ENCODE data around the gene SENP8. TPM values are rescaled to one million over a fixed set of nuclear protein-coding genes. Genes with fewer than 3 reads are reported as not detected.
A peak's percentile ranks its signal among the peaks of the same experiment; 100 is the strongest.

SENP8 gene
- total and polyA plus RNA-seq, 2 experiments from 2014 or later: 1.5 to 2.0 TPM

DNA sequence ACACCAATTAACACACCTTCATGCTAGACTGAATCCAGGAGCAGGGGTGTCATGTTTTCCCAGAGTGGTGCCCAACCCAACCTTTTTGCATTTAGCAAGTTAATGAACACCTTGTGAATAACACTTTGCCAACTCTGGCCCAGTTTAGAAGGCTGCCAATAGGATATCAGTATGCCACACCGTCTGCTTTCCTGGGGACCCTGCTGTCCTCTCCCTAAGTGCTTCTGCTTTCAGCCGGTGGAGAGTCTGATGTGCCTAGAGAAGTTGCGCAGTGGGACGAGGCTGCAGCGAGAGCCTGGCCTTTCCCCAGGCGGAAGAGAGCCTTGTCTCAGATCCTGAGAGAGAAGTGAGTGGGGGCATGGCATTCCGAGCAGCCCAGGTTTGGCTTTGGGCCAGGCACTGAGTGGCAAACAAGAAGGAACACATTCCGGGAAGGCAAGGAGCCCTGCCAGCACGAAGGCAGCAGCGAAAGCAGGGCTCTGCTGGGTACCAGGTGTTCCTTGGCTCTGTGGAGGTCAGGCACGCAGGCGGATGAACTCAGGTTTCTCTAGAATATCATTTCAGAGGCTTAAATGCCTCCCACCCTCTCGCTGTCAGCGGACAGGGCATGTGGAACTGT lies 36.9 kb downstream of the SENP8 start:
- Histone ChIP-seq H3K4me3 (no peak overlapping the region), H3K27ac (peak overlapping the region; percentile 20)

DNA sequence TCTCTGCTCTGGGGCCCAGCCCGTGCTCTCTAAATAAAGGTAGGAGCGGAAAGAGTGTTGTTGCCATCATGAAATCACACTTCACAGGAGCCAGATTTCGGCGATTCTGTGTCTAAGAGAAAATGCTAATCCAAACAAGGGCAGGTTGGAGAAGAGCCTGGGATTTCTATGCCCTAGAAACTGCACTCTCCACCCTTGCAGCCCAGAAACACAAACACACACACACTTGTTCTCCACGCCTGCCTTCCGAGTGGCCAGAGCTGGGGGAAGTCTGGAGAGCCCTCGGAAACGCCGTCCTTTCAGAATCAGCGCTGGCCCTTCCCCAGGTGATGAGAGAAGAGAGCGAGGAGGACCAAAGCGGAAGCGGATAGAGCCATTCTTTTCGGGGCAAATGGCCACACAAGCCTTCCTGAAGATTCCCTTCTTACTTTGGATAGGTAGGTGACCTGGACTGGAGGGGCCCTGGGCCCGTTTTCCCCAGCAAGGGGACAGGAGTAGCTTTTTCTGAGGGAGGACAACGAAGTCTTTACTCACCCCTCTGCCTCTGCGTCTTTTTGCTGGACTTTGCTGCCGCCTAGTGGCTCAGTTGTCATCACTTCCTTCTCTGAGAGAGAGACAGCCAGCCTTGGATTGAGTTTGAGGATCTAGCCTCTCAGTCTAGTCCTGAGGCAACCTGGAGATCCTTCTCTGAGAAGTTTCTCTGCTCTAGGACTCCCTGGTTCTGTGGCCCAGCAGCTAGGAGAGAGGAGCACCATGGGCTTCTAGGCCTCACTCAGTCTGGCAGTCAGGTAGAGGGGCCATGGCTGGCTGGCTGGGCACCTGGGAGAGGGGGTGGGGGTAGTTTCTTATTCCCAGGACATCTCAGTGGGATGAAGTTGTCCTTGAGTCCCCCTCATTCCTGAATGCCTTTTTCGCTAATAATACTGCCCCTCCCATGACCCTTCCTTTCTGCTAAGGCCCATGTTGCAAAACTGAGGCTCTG lies 37.7 kb downstream of the SENP8 start:
- Histone ChIP-seq H3K79me2 (no peaks in the 10 kb centered on the region), H3K27me3 (no peaks in the 10 kb centered on the region), H3K27ac (peak overlapping the region; percentile 20), H4K20me1 (ENCODE audit: insufficient read depth, poor library complexity, severe bottlenecking) (no peaks in the 10 kb centered on the region), H3K4me1 (ENCODE audit: insufficient read depth) (peaks cover 11% of the 10 kb centered on the region), H3K9me2 (replicated peaks; ENCODE audit: insufficient read depth) (no peaks in the 10 kb centered on the region), H3K4me2 (peak overlapping the region; percentile 72), H3K9me3 (ENCODE audit: low read depth) (no peaks in the 10 kb centered on the region), H3K36me3 (replicated peaks; ENCODE audit: insufficient read depth, low read depth) (no peaks in the 10 kb centered on the region), H2AFZ (peak overlapping the region; percentile 45), H3K4me3 (no peak overlapping the region)
- WGBS (ENCODE audit: low lambda C conversion rate, missing lambda C conversion rate): 26% methylated on average over 19 of the region's 19 CpGs
- DNase-seq (ENCODE audit: low spot score): peak; percentile 91
- TF ChIP-seq EZH2 (IDR thresholded peaks at IDR 0.05; ENCODE audit: borderline replicate concordance): no peak
- TF ChIP-seq, protein P1, sequence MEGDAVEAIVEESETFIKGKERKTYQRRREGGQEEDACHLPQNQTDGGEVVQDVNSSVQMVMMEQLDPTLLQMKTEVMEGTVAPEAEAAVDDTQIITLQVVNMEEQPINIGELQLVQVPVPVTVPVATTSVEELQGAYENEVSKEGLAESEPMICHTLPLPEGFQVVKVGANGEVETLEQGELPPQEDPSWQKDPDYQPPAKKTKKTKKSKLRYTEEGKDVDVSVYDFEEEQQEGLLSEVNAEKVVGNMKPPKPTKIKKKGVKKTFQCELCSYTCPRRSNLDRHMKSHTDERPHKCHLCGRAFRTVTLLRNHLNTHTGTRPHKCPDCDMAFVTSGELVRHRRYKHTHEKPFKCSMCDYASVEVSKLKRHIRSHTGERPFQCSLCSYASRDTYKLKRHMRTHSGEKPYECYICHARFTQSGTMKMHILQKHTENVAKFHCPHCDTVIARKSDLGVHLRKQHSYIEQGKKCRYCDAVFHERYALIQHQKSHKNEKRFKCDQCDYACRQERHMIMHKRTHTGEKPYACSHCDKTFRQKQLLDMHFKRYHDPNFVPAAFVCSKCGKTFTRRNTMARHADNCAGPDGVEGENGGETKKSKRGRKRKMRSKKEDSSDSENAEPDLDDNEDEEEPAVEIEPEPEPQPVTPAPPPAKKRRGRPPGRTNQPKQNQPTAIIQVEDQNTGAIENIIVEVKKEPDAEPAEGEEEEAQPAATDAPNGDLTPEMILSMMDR (IDR thresholded peaks at IDR 0.05; ENCODE audit: poor library complexity): peak; percentile 92

More for the DNA sequence above, 36.9 kb downstream of the SENP8 start:
- H3K4me1 ChIP-seq (ENCODE audit: insufficient read depth): peaks cover 11% of the 10 kb centered on the region
- H3K27me3 ChIP-seq: no peaks in the 10 kb centered on the region
- H3K9me2 ChIP-seq (replicated peaks; ENCODE audit: insufficient read depth): no peaks in the 10 kb centered on the region
- TF ChIP-seq EZH2 (IDR thresholded peaks at IDR 0.05; ENCODE audit: borderline replicate concordance) (no peak), EZH2phosphoT487 (IDR thresholded peaks at IDR 0.05; ENCODE audit: low read depth, severe bottlenecking, unreplicated experiment) (no peak)
- TF ChIP-seq, protein P1 (IDR thresholded peaks at IDR 0.05; ENCODE audit: poor library complexity): no peak
- no peaks in the 10 kb centered on the region for H3K79me2 ChIP-seq
- peak; percentile 64 for DNase-seq (ENCODE audit: low spot score)
- 51% methylated on average over 14 of the region's 14 CpGs for WGBS (ENCODE audit: low lambda C conversion rate, missing lambda C conversion rate)
- peak overlapping the region; percentile 72 for H3K4me2 ChIP-seq
- H2AFZ ChIP-seq: peak overlapping the region; percentile 45
- no peaks in the 10 kb centered on the region for H3K36me3 ChIP-seq (replicated peaks; ENCODE audit: insufficient read depth, low read depth)
- no peaks in the 10 kb centered on the region for H4K20me1 ChIP-seq (ENCODE audit: insufficient read depth, poor library complexity, severe bottlenecking)
- H3K9me3 ChIP-seq (ENCODE audit: low read depth): no peaks in the 10 kb centered on the region

DNA sequence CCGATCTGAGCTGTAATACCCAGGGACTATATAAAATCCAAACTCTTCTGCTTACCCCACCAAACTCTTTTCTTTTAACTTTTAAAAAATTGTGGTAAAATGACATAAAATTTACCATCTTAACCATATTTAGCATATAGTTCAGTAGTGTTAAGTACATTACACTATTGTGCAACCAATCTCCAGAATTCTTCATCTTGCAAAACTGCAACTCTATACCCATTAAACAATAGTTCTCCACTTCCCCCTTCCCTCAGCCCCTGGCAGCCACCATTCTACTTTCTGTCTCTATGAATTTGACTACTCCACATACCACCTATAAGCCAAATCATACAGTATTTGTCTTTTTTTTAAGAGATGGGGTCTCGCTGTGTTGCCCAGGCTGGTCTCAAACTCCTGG lies 38.7 kb downstream of the SENP8 start:
- WGBS (ENCODE audit: low lambda C conversion rate, missing lambda C conversion rate): 93% methylated on average over 2 of the region's 2 CpGs
- no peak overlapping the region for H3K4me2 ChIP-seq
- H3K27me3 ChIP-seq: no peaks in the 10 kb centered on the region
- H3K4me1 ChIP-seq (ENCODE audit: insufficient read depth): peaks cover 11% of the 10 kb centered on the region
- no peak overlapping the region for H3K4me3 ChIP-seq
- H3K27ac ChIP-seq: no peak overlapping the region
- TF ChIP-seq, protein P1 (IDR thresholded peaks at IDR 0.05; ENCODE audit: poor library complexity): no peak
- TF ChIP-seq EZH2phosphoT487 (IDR thresholded peaks at IDR 0.05; ENCODE audit: low read depth, severe bottlenecking, unreplicated experiment) (no peak), EZH2 (IDR thresholded peaks at IDR 0.05; ENCODE audit: borderline replicate concordance) (no peak)
- no peaks in the 10 kb centered on the region for H3K79me2 ChIP-seq
- H3K9me3 ChIP-seq (ENCODE audit: low read depth): no peaks in the 10 kb centered on the region
- H3K36me3 ChIP-seq (replicated peaks; ENCODE audit: insufficient read depth, low read depth): no peaks in the 10 kb centered on the region
- H2AFZ ChIP-seq: no peak overlapping the region
- no peak for DNase-seq (ENCODE audit: low spot score)
- no peaks in the 10 kb centered on the region for H3K9me2 ChIP-seq (replicated peaks; ENCODE audit: insufficient read depth)
- no peaks in the 10 kb centered on the region for H4K20me1 ChIP-seq (ENCODE audit: insufficient read depth, poor library complexity, severe bottlenecking)

Measured in hepatocyte (in vitro differentiated cells).